HG02943 (cell line): Measurements from ENCODE around the gene PCDHA12.
"Not testable (repeated sequence)": the region's sequence is repeated elsewhere in the genome, so short reads cannot be mapped to it uniquely, and the experiment has no call there.

Experiments used
- ATAC-seq: cut with Tn5 transposase; IDR thresholded peaks from one replicate; pipeline ENCODE4 v1.9.1; 2021; ENCODE audit warnings: mild to moderate bottlenecking, low read depth, moderate library complexity; ENCODE audit not compliant: unreplicated experiment

PCDHA12 gene

DNA sequence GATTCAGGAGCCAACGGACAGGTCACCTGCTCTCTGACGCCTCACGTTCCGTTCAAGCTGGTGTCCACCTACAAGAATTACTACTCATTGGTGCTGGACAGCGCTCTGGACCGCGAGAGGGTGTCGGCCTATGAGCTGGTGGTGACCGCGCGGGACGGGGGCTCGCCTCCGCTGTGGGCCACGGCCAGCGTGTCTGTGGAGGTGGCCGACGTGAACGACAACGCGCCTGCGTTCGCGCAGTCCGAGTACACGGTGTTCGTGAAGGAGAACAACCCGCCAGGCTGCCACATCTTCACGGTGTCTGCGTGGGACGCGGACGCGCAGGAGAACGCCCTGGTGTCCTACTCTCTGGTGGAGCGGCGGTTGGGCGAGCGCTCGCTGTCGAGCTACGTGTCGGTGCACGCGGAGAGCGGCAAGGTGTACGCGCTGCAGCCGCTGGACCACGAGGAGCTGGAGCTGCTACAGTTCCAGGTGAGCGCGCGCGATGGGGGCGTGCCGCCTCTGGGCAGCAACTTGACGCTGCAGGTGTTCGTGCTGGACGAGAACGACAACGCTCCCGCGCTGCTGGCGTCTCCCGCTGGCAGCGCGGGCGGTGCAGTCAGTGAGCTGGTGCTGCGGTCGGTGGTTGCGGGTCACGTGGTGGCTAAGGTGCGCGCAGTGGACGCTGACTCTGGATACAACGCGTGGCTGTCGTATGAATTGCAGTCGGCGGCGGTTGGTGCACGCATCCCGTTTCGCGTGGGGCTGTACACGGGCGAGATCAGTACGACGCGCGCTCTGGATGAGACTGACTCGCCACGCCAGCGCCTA, 17.7 kb upstream of the PCDHA12 start:
- ATAC-seq: no peak

DNA sequence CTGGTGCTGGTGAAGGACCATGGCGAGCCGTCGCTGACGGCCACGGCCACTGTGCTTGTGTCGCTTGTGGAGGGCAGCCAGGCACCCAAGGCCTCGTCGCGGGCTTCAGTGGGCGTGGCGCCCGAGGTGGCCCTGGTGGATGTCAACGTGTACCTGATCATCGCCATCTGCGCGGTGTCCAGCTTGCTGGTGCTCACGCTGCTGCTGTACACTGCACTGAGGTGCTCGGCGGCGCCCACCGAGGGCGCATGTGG, 17.2 kb upstream of the PCDHA12 start:
- ATAC-seq: no peak

- no peak for ATAC-seq
Observed at GRCh38 chr5:140862441-140863295, 12.4 kb upstream of the PCDHA12 start.

DNA sequence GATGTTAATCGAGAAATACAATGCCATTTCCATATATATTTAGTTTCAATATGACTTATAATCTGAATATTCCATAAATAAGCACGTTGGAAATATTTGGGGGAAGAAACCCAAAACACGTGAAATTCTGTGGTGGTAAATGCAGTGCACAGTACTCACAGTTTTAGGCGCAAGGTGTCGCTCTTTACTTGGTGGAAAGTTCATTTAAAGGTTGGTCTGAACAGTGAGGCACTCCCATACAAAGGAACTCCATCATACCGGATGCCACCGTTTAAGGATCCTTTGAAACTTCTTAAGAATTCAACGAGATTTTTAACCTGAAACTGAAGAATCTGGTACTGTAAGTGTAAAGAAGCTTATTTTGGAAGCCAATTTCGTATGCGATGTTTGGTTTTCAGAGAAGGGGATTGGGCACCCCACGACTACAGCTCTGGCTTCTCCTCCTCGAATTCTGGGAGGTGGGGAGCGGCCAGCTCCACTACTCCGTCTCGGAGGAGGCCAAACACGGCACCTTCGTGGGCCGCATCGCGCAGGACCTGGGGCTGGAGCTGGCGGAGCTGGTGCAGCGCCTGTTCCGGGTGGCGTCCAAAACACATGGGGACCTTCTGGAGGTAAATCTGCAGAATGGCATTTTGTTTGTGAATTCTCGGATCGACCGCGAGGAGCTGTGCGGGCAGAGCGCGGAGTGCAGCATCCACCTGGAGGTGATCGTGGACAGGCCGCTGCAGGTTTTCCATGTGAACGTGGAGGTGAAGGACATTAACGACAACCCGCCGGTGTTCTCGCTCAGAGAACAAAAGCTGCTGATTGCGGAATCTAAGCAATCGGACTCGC, 6.2 kb upstream of the PCDHA12 start, which contains the start of gene PCDHA11:
Gene PCDHA11, plus strand, starts transcription at position 237 of the 834 bp plus-strand sequence. Its CDS starts 147 bp downstream, at position 384.
- no peak for ATAC-seq

DNA sequence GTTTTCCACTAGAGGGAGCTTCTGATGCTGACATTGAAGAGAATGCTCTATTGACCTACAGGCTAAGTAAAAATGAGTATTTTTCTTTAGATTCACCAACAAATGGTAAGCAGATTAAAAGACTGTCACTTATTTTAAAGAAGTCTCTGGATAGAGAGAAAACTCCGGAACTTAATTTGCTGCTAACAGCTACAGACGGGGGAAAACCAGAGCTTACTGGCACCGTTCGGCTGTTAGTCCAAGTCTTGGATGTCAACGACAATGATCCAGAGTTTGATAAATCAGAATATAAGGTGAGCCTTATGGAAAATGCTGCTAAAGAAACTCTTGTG, 5.6 kb upstream of the PCDHA12 start:
- no peak for ATAC-seq

GRCh38 chr5:140870221-140871201, 4.6 kb upstream of the PCDHA12 start:
- no peak for ATAC-seq

- ATAC-seq: not testable (repeated sequence)
Observed at GRCh38 chr5:140876541-140877261, 1.6 kb downstream of the PCDHA12 start.

- ATAC-seq: no peak
Observed at GRCh38 chr5:140877262-140877581, 2.1 kb downstream of the PCDHA12 start.

- no peak for ATAC-seq
Observed at GRCh38 chr5:140881889-140882590, 6.9 kb downstream of the PCDHA12 start, which contains the start of gene PCDHA13. Gene PCDHA13 (plus strand): TSS chr5:140882124. CDS start chr5:140882269, 145 bp downstream.

DNA sequence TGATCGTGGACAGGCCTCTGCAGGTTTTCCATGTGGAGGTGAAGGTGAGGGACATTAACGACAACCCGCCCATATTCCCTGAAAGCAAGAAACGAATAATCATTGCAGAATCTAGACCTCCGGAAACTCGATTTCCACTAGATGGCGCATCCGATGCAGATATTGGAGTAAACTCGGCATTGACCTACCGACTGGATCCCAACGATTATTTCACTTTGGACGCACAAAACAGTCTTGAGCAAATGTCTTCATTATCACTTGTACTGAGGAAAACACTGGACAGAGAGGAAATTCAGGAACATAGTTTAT, 7.4 kb downstream of the PCDHA12 start:
- ATAC-seq: no peak

- no peak for ATAC-seq
Observed at GRCh38 chr5:140883373-140883772, 8.3 kb downstream of the PCDHA12 start.

- no peak for ATAC-seq
Observed at GRCh38 chr5:140883927-140884697, 9.0 kb downstream of the PCDHA12 start.

GRCh38 chr5:140916325-140916724, 41.2 kb downstream of the PCDHA12 start:
- no peak for ATAC-seq

- ATAC-seq: no peak
Observed at GRCh38 chr5:140923601-140924000, 48.5 kb downstream of the PCDHA12 start.

DNA sequence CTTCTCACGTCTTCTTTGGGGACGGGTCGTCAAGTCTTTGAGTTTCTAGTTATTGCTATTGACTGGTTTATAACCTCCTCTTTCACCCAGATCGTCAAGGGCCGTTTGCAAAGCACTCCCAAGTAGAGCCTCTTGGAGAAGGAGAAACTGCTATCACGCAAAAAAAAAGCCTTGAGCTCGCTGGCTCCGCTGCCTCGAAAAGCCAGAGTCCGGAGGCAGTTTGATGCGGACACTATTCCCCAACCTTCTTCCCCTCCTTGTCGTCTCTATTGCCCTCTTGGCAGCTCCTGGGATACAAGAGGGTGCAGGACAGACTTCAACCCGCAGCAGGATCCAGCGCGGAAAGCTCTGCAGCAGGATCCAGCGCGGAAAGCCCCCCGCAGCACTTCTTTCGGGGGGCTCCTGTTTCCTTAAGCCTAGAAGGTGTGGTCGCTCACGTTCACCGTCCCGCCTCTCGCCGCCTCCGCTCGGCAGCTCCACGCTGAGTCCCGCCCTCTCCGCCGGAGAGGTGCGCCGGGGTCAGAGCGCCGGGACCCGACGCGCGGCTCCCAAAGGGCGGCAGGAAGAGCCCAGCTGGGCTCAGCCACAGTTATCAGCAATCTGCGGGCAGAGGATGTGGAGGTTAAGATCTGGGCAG, 50.8 kb downstream of the PCDHA12 start, which contains the start of gene PCDHAC1:
Gene PCDHAC1, plus strand, starts transcription at position 494 of the 637 bp plus-strand sequence. CDS start 594 bp downstream, outside the sequence.
- ATAC-seq: no peak

- ATAC-seq: no peak
Observed at GRCh38 chr5:140926443-140927227, 51.5 kb downstream of the PCDHA12 start.

DNA sequence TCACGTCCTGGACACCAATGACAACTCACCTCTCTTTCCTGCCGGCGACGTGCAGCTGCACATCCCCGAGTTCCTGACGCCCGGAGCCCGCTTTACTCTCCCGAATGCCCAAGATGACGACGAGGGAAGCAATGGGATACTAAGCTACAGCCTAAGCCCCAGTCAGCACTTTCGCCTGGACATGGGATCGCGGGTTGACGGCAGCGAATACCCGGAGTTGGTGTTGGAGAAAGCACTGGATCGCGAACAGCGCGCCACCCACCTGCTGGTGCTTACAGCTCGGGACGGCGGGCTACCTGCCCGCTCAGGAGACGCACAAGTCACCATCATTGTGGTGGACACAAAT, 52.1 kb downstream of the PCDHA12 start:
- no peak for ATAC-seq
